NT2/D1 (cell line): ENCODE measurements around the gene SHMT1.
"Not testable (repeated sequence)": the region's sequence is repeated elsewhere in the genome, so short reads cannot be mapped to it uniquely, and the experiment has no call there.

Source experiments
- DNase-seq: peaks from one replicate; pipeline ENCODE4 v3.0.0-alpha.2; 2011; ENCODE audit warnings: low read depth, low spot score
- H3K27me3 ChIP-seq: 2 replicates; pipeline ENCODE4 v1.6.0; 2011; ENCODE audit warnings: mild to moderate bottlenecking; ENCODE audit not compliant: insufficient read length, insufficient read depth
- H3K36me3 ChIP-seq: 2 replicates; pipeline ENCODE4 v1.6.1; 2011; ENCODE audit warnings: mild to moderate bottlenecking, low read length, mixed read lengths; ENCODE audit not compliant: insufficient read depth, insufficient read length
- H3K4me1 ChIP-seq: 2 replicates; pipeline ENCODE4 v1.5.1; 2011; ENCODE audit not compliant: insufficient read depth, insufficient read length
- H3K4me3 ChIP-seq: 2 replicates; pipeline ENCODE4 v1.5.1; 2011; ENCODE audit warnings: low read depth; ENCODE audit not compliant: insufficient read length
- H3K9ac ChIP-seq: 2 replicates; pipeline ENCODE4 v1.6.0; 2011; ENCODE audit warnings: low read depth; ENCODE audit not compliant: insufficient read length
- H3K9me3 ChIP-seq: 2 replicates; pipeline ENCODE4 v1.5.1; 2011; ENCODE audit warnings: mild to moderate bottlenecking, low read length; ENCODE audit not compliant: insufficient read depth
- SUZ12 ChIP-seq: IDR thresholded peaks from 2 replicates; pipeline ENCODE4 v1.6.1; 2011; ENCODE audit not compliant: insufficient read length, insufficient read depth; ENCODE audit errors: extremely low read depth
- YY1 ChIP-seq: IDR thresholded peaks from 2 replicates; pipeline ENCODE4 v1.6.1; 2011; ENCODE audit not compliant: insufficient read length, insufficient read depth
- ZNF274 ChIP-seq: IDR thresholded peaks from 2 replicates; pipeline ENCODE4 v1.6.1; 2011; ENCODE audit warnings: mild to moderate bottlenecking, low read depth, low read length

Gene SHMT1

GRCh38 chr17:18363101-18364049 lies at the start of gene SHMT1:
Gene SHMT1, minus strand, starts transcription at chr17:18363550. Its CDS starts 7,569 bp downstream, at chr17:18355981.
- peak within 1 kb of the TSS; percentile 92 for H3K9ac ChIP-seq
- TF ChIP-seq YY1 (no peak), SUZ12 (no peak), ZNF274 (no peak)
- peaks cover 17% of the 10 kb centered on the region for H3K36me3 ChIP-seq
- H3K9me3 ChIP-seq = no peaks in the 10 kb centered on the region
- peaks cover 2% of the 10 kb centered on the region for H3K4me1 ChIP-seq
- no peaks in the 10 kb centered on the region for H3K27me3 ChIP-seq
- H3K4me3 ChIP-seq = peak within 1 kb of the TSS; percentile 76
- DNase-seq = peak; percentile 85

GRCh38 chr17:18412001-18412538 lies 48.7 kb upstream of the SHMT1 start:
- not testable (repeated sequence) for H3K4me1 ChIP-seq, H3K4me3 ChIP-seq, H3K9me3 ChIP-seq, H3K36me3 ChIP-seq, H3K9ac ChIP-seq, DNase-seq, H3K27me3 ChIP-seq

GRCh38 chr17:18411377-18411864 lies 48.1 kb upstream of the SHMT1 start:
- H3K9ac ChIP-seq = peak overlapping the region; percentile 76
- not testable (repeated sequence) for H3K9me3 ChIP-seq, H3K36me3 ChIP-seq, H3K27me3 ChIP-seq, DNase-seq, H3K4me1 ChIP-seq
- peak overlapping the region; percentile 45 for H3K4me3 ChIP-seq

GRCh38 chr17:18410736-18411135 lies 47.4 kb upstream of the SHMT1 start:
- not testable (repeated sequence) for H3K4me1 ChIP-seq, H3K9me3 ChIP-seq, H3K36me3 ChIP-seq, H3K27me3 ChIP-seq
- peak overlapping the region; percentile 45 for H3K4me3 ChIP-seq
- peak; percentile 38 for DNase-seq
- peak overlapping the region; percentile 56 for H3K9ac ChIP-seq

- DNase-seq, H3K4me1 ChIP-seq, H3K27me3 ChIP-seq, H3K9ac ChIP-seq, H3K9me3 ChIP-seq, H3K36me3 ChIP-seq, H3K4me3 ChIP-seq: not testable (repeated sequence)
Observed at GRCh38 chr17:18409321-18409720, 46.0 kb upstream of the SHMT1 start.

GRCh38 chr17:18408906-18409305 lies 45.6 kb upstream of the SHMT1 start:
- DNase-seq, H3K9ac ChIP-seq, H3K9me3 ChIP-seq, H3K4me1 ChIP-seq, H3K36me3 ChIP-seq, H3K4me3 ChIP-seq, H3K27me3 ChIP-seq: not testable (repeated sequence)

GRCh38 chr17:18403604-18404003 lies 40.3 kb upstream of the SHMT1 start:
- H3K4me1 ChIP-seq, H3K4me3 ChIP-seq, H3K9me3 ChIP-seq, H3K27me3 ChIP-seq, H3K36me3 ChIP-seq, H3K9ac ChIP-seq, DNase-seq: not testable (repeated sequence)

- H3K9ac ChIP-seq, H3K36me3 ChIP-seq, H3K9me3 ChIP-seq, H3K27me3 ChIP-seq, DNase-seq, H3K4me3 ChIP-seq, H3K4me1 ChIP-seq: not testable (repeated sequence)
Observed at GRCh38 chr17:18403166-18403565, 39.8 kb upstream of the SHMT1 start.

- DNase-seq, H3K4me3 ChIP-seq, H3K9ac ChIP-seq, H3K4me1 ChIP-seq, H3K9me3 ChIP-seq, H3K36me3 ChIP-seq, H3K27me3 ChIP-seq: not testable (repeated sequence)
Observed at GRCh38 chr17:18401872-18402590, 38.7 kb upstream of the SHMT1 start.

- DNase-seq, H3K4me3 ChIP-seq: not testable (repeated sequence)
Observed at GRCh38 chr17:18388728-18389127, 25.4 kb upstream of the SHMT1 start.

GRCh38 chr17:18388266-18388665 lies 24.9 kb upstream of the SHMT1 start:
- not testable (repeated sequence) for H3K4me3 ChIP-seq, H3K27me3 ChIP-seq, H3K9ac ChIP-seq, H3K36me3 ChIP-seq, H3K9me3 ChIP-seq, H3K4me1 ChIP-seq, DNase-seq

More at GRCh38 chr17:18388728-18389127, 25.4 kb upstream of the SHMT1 start:
- not testable (repeated sequence) for H3K36me3 ChIP-seq, H3K27me3 ChIP-seq, H3K9ac ChIP-seq, H3K4me1 ChIP-seq, H3K9me3 ChIP-seq
